GM19025 (cell line): Measurements from ENCODE around the gene RAP1GAP2.
"Not testable (repeated sequence)": the region's sequence is repeated elsewhere in the genome, so short reads cannot be mapped to it uniquely, and the experiment has no call there.

Experiments used
- ATAC-seq: cut with Tn5 transposase; IDR thresholded peaks from one replicate; pipeline ENCODE4 v1.9.1; 2021; ENCODE audit warnings: mild to moderate bottlenecking, low read depth, moderate library complexity; ENCODE audit not compliant: unreplicated experiment

The RAP1GAP2 gene

DNA sequence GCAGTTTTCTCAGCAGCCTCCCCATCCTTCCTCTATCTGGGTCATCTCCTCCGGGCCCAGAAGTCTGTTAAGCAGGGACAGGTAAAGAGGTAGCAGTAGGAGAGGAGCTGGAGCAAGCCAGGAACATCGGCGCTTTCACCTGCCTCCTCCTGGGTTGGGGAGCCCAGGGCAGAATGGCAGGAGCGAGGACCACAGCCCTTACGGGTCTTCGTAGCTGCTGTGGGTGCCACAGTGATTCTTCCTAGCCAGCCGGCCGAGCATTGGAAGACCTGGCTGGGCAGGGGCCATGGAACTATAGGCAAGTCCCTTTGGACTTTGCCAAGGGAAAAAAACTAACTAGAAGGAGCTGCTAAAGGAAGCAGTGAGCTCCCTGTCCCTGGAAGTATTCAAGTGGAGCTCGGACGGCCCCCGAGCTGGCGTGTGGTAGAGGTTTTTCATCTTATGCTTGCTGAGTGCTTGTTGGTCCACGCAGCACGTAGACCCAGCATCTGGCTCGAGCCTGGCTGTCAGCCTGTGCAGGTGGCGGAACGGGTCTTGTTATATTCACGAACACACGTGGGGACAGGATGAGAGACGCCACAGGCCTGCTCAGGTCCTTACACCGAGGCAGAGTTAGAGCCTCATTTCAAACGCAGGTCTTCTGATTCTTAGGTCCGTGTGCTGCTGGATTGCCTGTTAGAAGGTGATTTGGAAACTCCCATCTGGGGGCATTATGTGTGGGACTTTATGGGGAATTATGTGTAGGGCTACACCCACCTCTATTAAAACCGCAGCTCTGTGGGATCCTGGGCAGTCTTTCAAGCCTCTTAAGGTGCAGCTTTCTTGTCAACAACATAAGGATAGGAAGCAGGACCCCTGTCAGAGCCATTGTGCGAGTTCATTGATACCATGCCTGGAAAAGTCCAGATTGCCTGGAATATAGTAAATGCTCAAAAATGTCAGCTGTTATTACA, 212.4 kb downstream of the RAP1GAP2 start:
- no peak for ATAC-seq

DNA sequence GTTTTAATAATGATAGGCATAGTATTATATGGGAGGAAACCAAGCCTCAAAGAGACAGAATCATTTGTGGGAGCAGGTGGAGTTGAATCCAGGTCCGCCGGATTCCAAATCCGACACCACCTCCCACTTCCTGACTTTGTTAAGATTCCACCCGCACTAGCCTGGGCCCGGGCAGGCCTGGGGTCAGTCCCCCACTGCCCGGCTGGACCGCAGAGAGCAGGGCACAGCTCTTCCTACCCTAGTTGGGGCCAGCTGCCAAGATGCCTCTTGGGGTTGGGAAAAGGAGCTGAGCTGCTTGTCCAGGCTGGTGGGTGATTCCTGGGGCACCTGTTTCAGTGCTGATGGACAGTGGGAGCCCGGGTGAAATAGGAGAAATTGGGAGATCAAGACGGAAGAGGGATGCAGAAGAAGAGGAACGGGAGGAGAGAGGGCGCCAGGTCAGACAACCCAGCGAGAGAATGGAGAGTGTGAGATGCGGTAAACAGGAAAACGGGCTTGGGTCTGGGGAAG, 213.2 kb downstream of the RAP1GAP2 start:
- no peak for ATAC-seq

- ATAC-seq: no peak
Observed at GRCh38 chr17:3011891-3012290, 215.7 kb downstream of the RAP1GAP2 start.

DNA sequence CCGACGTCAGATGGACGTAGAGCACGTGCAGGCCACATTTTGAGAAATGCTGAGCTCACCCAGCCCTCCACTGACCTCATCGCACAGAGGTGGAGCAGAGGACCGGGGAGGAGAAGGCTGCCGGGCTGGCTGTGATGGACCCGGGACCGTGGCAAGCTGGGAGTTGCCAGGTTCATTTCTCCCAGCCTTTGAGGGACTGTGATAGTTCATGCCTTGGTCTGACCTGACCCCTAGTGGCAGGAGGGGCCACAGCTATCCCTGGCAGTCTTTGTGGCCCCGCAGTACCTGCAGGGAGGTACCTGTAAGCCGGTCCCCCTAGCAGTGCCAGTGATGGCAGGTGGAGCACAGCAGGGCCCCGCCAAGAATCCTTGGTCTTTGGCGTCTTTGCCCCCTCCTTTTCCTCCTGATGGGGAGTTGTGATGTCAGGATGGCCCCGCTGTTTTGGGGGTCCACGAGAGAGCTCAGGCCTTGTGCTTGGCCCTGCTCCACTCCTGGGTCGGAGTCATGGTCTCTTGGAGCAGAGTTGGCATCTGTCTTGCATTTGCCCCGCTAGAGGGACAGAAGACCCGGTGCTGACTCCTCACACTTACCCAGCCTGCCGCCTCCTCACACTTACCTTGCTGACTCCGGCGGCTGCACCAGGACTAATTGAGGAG, 216.8 kb downstream of the RAP1GAP2 start:
- no peak for ATAC-seq

GRCh38 chr17:3015890-3016289, 219.7 kb downstream of the RAP1GAP2 start:
- no peak for ATAC-seq

DNA sequence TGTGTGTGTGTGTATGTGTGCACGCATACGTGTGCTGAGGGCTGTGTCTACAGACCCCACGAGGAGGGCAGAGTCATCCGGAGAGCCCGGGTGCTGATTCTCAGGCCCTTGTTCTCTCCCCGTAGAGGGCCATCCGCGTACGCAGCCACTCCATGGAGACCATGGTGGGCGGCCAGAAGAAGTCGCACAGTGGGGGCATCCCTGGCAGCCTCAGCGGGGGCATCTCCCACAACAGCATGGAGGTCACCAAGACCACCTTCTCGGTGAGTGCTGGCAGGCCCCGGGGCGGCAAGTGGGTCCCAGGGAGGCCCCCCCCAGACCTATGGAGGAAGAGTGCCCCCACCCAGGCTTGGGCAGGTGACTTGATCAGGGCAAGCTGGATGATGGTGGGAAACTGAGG, 221.7 kb downstream of the RAP1GAP2 start:
- ATAC-seq: no peak

- ATAC-seq: no peak
Observed at GRCh38 chr17:3019761-3020160, 223.5 kb downstream of the RAP1GAP2 start.

DNA sequence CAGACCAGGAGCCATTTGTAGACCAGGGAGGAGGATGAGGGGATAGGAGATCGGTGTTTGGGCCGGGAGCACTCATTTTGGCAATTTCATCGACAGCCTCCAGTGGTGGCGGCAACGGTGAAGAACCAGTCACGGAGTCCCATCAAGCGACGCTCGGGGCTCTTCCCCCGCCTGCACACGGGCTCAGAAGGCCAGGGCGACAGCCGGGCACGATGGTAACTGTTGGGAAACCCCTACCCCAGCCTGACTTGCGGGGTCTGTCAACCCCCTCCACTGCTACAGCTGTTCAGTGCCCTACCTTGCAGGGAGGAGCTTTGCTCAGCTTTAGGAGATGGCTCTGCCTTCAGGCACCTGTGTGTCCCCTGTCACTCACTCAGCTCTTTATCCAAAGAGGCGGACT, 224.1 kb downstream of the RAP1GAP2 start:
- ATAC-seq: no peak

- ATAC-seq: no peak
Observed at GRCh38 chr17:3022197-3022596, 226.0 kb downstream of the RAP1GAP2 start.

GRCh38 chr17:3024346-3024745, 228.1 kb downstream of the RAP1GAP2 start:
- no peak for ATAC-seq

DNA sequence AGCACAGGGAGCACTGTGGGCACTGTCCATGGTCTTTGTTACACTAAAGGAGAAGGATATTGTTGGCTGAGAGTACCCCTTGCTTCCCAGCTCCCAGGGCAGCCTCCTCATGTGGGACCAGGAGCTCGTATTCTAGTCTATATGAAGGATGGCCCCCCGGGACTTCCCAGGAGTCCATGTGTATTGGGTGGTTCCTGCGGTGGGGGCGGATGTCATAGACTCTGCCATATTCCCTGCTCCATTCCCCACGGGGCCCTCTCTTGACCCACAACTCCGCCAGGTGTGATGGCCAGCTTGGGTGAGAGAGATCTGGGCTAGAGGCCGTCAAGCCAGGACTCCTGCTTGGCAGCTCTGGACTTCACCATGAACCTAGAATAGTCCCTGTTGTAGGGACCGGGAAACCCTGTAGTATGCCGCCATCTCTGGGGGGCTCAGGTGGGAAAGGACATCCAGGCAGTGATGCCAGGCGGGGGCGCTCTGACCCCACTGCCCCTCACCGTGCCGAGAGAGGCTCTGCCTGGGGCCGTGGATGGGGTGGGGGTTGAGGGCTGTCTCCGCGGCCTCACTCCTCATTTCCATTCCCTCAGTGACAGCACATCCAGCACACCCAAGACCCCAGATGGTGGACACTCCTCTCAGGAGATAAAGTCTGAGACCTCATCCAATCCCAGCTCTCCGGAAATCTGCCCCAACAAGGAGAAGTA, 229.3 kb downstream of the RAP1GAP2 start:
- ATAC-seq: no peak

DNA sequence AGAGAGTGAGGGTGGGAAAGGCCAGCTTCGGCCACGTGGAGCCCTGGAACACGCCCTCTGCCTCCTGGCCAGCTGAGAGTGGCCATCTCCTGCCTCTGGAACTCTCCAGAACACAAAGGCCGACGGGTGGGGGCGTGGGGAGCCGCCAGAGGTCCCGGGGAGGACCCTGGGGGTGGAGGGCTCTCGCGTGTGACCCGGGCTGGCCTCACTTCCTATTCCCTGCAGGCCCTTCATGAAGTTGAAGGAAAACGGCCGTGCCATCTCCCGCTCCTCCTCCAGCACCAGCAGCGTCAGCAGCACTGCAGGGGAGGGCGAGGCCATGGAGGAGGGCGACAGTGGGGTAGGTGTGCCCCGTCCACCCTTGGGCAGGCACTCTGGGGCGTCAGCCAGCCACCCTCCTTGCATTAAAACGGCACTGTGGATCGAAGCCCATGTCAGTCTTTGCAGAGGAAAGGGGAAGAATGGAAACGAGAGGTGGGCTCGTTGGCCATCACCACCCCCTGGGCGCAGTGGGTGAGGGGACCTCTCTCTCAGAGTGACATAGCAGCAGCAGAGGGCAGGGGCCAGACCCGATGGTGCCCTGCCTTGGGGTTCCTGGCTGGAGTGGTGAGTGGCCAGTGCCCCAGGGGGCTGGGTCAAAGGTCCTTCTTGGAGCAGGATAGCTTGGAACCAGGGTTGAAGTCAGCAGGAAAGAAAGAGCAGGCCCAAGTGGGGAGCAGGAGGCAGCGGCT, 230.1 kb downstream of the RAP1GAP2 start:
- ATAC-seq: no peak

GRCh38 chr17:3026856-3027751, 230.9 kb downstream of the RAP1GAP2 start:
- ATAC-seq: no peak

DNA sequence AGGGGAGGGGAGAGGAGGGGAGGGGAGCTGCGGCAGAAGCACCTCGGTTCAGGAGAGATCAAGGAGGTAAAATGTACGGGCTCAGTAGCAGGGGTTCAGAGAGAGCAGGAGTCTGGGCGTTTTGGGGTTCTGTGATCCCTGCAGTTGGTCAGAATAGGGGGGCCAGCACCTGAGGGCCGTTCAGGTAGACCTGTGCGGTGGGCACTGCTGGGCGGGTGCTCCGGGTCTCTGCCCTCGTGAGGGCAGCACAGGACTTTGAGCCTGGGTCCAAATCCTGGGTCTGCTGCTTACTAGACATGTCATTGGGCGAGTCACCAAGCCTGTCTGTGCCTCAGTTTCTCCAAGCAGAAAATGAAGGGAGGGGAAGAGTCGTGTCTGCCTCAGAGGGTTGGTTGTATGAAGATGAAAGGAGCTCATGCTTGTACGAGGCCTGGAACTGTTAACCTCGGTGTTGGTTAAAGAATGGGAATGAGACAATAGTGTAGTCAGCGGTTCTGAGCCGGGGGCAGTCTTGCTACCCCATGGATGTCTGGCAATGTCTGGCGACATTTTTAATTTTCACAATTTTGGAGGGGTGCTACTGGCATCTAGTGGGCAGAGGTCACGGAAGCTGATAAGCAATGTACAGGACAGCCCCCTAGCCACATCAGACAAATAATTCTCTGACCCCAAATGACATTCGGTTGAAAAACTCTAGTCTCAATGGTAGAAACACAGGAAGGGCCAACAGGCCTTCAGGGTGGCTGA, 231.7 kb downstream of the RAP1GAP2 start:
- no peak for ATAC-seq

- no peak for ATAC-seq
Observed at GRCh38 chr17:3029213-3029913, 233.1 kb downstream of the RAP1GAP2 start.

GRCh38 chr17:3030096-3030495, 233.9 kb downstream of the RAP1GAP2 start:
- ATAC-seq: no peak

DNA sequence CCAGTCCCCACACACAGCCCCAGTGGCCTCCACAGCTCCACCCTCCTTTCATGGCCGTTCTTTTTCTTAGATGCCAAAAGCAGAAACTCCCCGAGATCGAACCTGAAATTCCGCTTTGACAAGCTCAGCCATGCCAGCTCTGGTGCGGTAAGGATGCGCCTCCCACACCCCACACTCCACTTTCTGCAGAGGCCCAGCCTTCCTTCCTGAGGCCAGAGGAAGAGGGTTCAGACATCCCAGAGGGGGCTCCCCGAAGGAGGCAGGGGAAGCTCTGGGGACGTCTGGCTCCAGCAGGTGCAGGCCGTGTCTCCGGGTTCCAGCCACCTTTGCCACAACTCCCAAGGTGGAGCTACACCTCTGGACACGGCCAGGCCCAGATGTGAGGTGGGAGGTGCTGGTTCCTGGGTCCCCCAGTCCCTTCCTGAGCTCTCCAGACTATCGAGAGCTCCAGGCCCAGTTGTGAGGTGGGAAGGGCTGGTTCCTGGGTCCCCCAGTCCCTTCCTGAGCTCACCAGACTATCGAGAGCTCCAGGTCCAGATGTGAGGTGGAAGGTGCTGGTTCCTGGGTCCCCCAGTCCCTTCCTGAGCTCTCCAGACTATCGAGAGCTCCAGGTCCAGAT, 234.7 kb downstream of the RAP1GAP2 start:
- ATAC-seq: not testable (repeated sequence)
